PFSK-1 (cell line): ENCODE data around the gene L3MBTL4.

ENCODE experiments used
- FOXP2 ChIP-seq: optimal IDR thresholded peaks from 2 replicates; pipeline ENCODE3; 2011; ENCODE audit warnings: borderline replicate concordance, control low read depth, inconsistent platforms; ENCODE audit not compliant: insufficient read depth; ENCODE audit errors: extremely low read length, extremely low read depth
- POLR2AphosphoS5 ChIP-seq: IDR thresholded peaks from 2 replicates; pipeline ENCODE4 v1.6.1; 2012; ENCODE audit warnings: low read depth, mild to moderate bottlenecking, control low read depth, low read length, moderate library complexity

DNA sequence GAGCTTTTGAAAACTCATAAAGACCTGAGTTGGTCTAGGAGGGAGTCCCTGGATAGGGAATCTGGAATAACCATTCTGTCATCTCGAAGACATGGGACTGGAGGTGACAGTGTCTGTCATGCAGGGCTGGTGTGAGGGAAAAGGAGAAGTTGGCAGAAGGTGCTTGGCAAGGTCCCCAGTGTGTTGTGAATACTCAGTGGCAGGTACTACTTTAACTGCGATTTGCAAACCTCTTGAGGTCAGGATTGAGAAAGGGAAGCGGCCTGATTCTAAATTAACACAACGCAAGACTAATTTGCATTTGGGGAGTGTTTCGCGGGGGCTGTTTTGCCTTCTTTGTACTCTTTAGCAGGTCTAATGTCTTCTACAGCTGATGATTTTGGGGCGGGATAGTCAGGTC, 442.4 kb downstream of the L3MBTL4 start:
- TF ChIP-seq FOXP2 (no peak), POLR2AphosphoS5 (no peak)
